HepG2 (cell line): Measurements from ENCODE around the gene LRP5. TPM values are rescaled to one million over a fixed set of nuclear protein-coding genes. Genes with fewer than 3 reads are reported as not detected.

Experiments used
- AKAP8 ChIP-seq: sonication (generic); formaldehyde crosslinking; IDR thresholded peaks from 2 replicates; pipeline ENCODE4 v1.5.1; 2020; ENCODE audit warnings: mild to moderate bottlenecking, missing genetic modification reagents
- BRD4 ChIP-seq: sonication (generic); formaldehyde crosslinking; IDR thresholded peaks from 2 replicates; pipeline ENCODE4 v1.4.0; 2020; ENCODE audit warnings: missing genetic modification reagents
- CREB1 ChIP-seq, 2 experiments: fragments of 450-650 bp in 1 of 2; IDR thresholded peaks; 2 replicates each; pipeline ENCODE4 v1.6.1; 2016 to 2017; ENCODE audit warnings: control low read depth in 1 of 2, mild to moderate bottlenecking in 1 of 2, missing compliant biosample characterization in 1 of 2, missing genetic modification characterization in 1 of 2
- DBP ChIP-seq: sonication (generic); formaldehyde crosslinking; IDR thresholded peaks from 2 replicates; pipeline ENCODE4 v1.4.0; 2020; ENCODE audit warnings: missing genetic modification reagents; ENCODE audit errors: not compliant biosample characterization
- DZIP1 ChIP-seq: sonication (generic); formaldehyde crosslinking; IDR thresholded peaks from 2 replicates; pipeline ENCODE4 v1.5.0; 2020; ENCODE audit warnings: mild to moderate bottlenecking, missing genetic modification reagents
- E2F2 ChIP-seq: sonication (generic); formaldehyde crosslinking; IDR thresholded peaks from 2 replicates; pipeline ENCODE4 v1.4.0; 2020; ENCODE audit warnings: missing genetic modification reagents, borderline replicate concordance
- KDM2A ChIP-seq: sonication (generic); formaldehyde crosslinking; IDR thresholded peaks from 2 replicates; pipeline ENCODE4 v1.4.0; 2020; ENCODE audit warnings: low read depth, missing genetic modification reagents, borderline replicate concordance
- THAP8 ChIP-seq: sonication (generic); formaldehyde crosslinking; IDR thresholded peaks from 2 replicates; pipeline ENCODE4 v1.5.1; 2020; ENCODE audit warnings: missing genetic modification reagents, mild to moderate bottlenecking, borderline replicate concordance
- ZMYM2 ChIP-seq: sonication (generic); formaldehyde crosslinking; IDR thresholded peaks from 2 replicates; pipeline ENCODE4 v1.8.0; 2022; ENCODE audit warnings: mild to moderate bottlenecking, missing genetic modification reagents
- ZNF335 ChIP-seq: sonication (generic); formaldehyde crosslinking; IDR thresholded peaks from 2 replicates; pipeline ENCODE4 v1.4.0; 2020; ENCODE audit warnings: missing genetic modification reagents
- ZNF441 ChIP-seq: sonication (generic); formaldehyde crosslinking; IDR thresholded peaks from 2 replicates; pipeline ENCODE4 v1.7.0; 2021; ENCODE audit warnings: missing genetic modification reagents, borderline replicate concordance
- ZNF713 ChIP-seq: sonication (generic); formaldehyde crosslinking; IDR thresholded peaks from 2 replicates; pipeline ENCODE4 v1.4.0; 2020; ENCODE audit warnings: mild to moderate bottlenecking, missing genetic modification reagents
- polyA plus RNA-seq, 8 experiments: library from polyadenylated mRNA; depleted of rRNA in 3 of 8; stranded (reverse) in 7 of 8; unstranded in 1 of 8; fragments of >200 nt; fragmentation: Illumina TruSeq in 4 of 8; extraction: Trizol in 4 of 8; gene quantifications; 2 replicates each; pipeline versions ENCODE4 v1.2.1 to v1.2.3, GENCODE V29; 2011 to 2016; ENCODE audit warnings: low read depth in 4 of 8, missing spikeins in 1 of 8, mixed read lengths in 1 of 8; ENCODE audit not compliant: insufficient read depth in 1 of 8
- total RNA-seq, 5 experiments: library from RNA; depleted of rRNA; stranded (reverse); fragments of >200 nt; fragmentation: Illumina TruSeq; extraction: Trizol; gene quantifications; 2 replicates each; pipeline ENCODE4 v1.2.3, GENCODE V29; 2016; ENCODE audit warnings: low read depth in 1 of 5
- TF ChIP-seq, protein P1 (sequence below): sonication (generic); formaldehyde crosslinking; IDR thresholded peaks from 2 replicates; pipeline ENCODE4 v1.8.0; 2022; ENCODE audit warnings: mild to moderate bottlenecking, missing genetic modification reagents; ENCODE audit not compliant: insufficient replicate concordance
- TF ChIP-seq, protein P2 (sequence below): sonication (generic); formaldehyde crosslinking; IDR thresholded peaks from 2 replicates; pipeline ENCODE4 v1.8.0; 2022; ENCODE audit warnings: missing genetic modification reagents, low read depth, mild to moderate bottlenecking, borderline replicate concordance
- TF ChIP-seq, protein P3 (sequence below): sonication (generic); formaldehyde crosslinking; IDR thresholded peaks from 2 replicates; pipeline ENCODE4 v1.8.1; 2022; ENCODE audit warnings: mild to moderate bottlenecking, missing genetic modification reagents
- TF ChIP-seq, protein P4 (sequence below): sonication (generic); formaldehyde crosslinking; IDR thresholded peaks from 2 replicates; pipeline ENCODE4 v1.4.0; 2020; ENCODE audit warnings: low read depth, mild to moderate bottlenecking, missing genetic modification reagents

The LRP5 gene
- total and polyA plus RNA-seq, 2 of the 13 experiments (the other 11 are each of a cell fraction or from before 2014, with no cell fraction given): 40.4 to 64.0 TPM

DNA sequence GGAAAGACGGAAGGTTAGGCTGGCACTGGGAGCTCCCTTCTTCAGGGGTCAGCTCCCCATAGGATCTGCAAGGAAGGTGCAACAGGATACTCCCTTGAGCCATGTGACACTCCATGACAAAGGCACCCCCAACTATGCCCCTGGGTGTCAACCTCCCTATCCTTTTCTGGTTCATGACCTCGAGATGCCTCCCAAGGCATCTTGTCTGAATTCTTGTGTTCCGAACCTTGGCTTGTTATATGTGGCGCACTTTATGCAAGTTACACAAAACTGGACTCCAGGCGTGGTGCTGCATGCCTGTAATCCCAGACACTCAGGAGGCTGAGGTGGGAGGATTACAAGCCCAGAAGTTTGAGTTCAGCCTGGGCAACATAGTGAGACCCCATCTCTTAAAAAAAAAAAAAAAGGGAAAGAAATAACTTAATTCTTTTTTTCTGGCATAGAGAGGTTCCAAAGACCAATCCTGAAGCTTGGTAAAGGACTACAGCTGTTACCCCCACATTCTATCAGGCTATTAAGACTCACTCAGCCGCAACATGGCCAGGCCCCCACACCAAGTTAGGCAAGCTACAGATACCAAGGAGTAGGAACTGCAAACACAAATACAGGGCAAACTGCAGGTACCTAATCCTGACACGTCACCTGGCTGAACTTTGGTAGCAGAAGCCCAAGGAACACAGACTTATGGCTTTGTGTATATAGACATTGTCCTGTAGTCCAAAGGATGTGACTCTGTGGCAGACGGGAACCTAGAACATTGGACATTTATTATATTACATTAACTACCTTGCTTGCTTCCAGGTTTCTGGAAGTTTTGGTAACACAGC lies 42.0 kb upstream of the LRP5 start (continued):
- TF ChIP-seq, protein P1, sequence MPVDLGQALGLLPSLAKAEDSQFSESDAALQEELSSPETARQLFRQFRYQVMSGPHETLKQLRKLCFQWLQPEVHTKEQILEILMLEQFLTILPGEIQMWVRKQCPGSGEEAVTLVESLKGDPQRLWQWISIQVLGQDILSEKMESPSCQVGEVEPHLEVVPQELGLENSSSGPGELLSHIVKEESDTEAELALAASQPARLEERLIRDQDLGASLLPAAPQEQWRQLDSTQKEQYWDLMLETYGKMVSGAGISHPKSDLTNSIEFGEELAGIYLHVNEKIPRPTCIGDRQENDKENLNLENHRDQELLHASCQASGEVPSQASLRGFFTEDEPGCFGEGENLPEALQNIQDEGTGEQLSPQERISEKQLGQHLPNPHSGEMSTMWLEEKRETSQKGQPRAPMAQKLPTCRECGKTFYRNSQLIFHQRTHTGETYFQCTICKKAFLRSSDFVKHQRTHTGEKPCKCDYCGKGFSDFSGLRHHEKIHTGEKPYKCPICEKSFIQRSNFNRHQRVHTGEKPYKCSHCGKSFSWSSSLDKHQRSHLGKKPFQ: peak; percentile 70
- TF ChIP-seq ZNF441 (CRISPR knock-in tag) (no peak), THAP8 (CRISPR knock-in tag) (no peak), AKAP8 (0 out of 2 replicates have a peak, but pooled peaks have one; percentile 48), DBP (no peak), E2F2 (CRISPR knock-in tag) (no peak), CREB1 (IDR thresholded peaks at IDR 0.05) (peak; percentile 49), CREB1 (CRISPR knock-in tag; IDR thresholded peaks at IDR 0.05) (peak; percentile 45; the same call in 1 of the 2 replicates), DZIP1 (no peak), BRD4 (CRISPR knock-in tag) (0 out of 2 replicates have a peak, but pooled peaks have one; percentile 43), KDM2A (CRISPR knock-in tag) (no peak), ZNF713 (no peak), ZMYM2 (CRISPR knock-in tag) (peak; percentile 20; the same call in 1 of the 2 replicates), ZNF335 (CRISPR knock-in tag) (no peak)
- TF ChIP-seq, protein P2, sequence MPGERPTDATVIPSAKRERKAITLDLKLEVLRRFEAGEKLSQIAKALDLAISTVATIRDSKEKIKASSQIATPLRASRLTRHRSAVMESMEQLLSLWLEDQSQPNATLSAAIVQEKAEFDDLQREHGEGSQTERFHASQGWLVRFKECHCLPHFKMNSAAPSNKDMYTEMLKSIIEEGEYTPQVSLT (CRISPR knock-in tag): no peak
- TF ChIP-seq, protein P3, sequence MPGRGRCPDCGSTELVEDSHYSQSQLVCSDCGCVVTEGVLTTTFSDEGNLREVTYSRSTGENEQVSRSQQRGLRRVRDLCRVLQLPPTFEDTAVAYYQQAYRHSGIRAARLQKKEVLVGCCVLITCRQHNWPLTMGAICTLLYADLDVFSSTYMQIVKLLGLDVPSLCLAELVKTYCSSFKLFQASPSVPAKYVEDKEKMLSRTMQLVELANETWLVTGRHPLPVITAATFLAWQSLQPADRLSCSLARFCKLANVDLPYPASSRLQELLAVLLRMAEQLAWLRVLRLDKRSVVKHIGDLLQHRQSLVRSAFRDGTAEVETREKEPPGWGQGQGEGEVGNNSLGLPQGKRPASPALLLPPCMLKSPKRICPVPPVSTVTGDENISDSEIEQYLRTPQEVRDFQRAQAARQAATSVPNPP (CRISPR knock-in tag): no peak
- TF ChIP-seq, protein P4, sequence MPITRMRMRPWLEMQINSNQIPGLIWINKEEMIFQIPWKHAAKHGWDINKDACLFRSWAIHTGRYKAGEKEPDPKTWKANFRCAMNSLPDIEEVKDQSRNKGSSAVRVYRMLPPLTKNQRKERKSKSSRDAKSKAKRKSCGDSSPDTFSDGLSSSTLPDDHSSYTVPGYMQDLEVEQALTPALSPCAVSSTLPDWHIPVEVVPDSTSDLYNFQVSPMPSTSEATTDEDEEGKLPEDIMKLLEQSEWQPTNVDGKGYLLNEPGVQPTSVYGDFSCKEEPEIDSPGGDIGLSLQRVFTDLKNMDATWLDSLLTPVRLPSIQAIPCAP (CRISPR knock-in tag): no peak
